Measurements from ENCODE around the gene H3-3A. TPM values are rescaled to one million over a fixed set of nuclear protein-coding genes. Genes with fewer than 3 reads are reported as not detected.

Gene H3-3A
- polyA plus RNA-seq, 1 of the 3 experiments (the other 2 are of a cell fraction) = 315 TPM

GRCh38 chr1:226034482-226034881 lies 28.0 kb upstream of the H3-3A start:
- H3K9ac ChIP-seq = no peak overlapping the region
- H3K4me1 ChIP-seq (ENCODE audit: control insufficient read depth in 1 of 2, insufficient read depth in 2 of 2, low read depth in 1 of 2, low read length in 1 of 2) = peaks cover 0 to 3% of the 10 kb centered on the region in 2 experiments; a peak in 2 of 4 replicates
- no peaks in the 10 kb centered on the region for H3K27me3 ChIP-seq (ENCODE audit: insufficient read depth)
- H3F3A ChIP-seq (replicated peaks; ENCODE audit: insufficient read depth) = no peaks in the 10 kb centered on the region
- H3K4me3 ChIP-seq (ENCODE audit: low read depth in 2 of 2, low read length in 1 of 2) = no peak overlapping the region
- CTCF ChIA-PET = interaction anchor here (1.3 kb wide), 1 partner anchor 47 kb away, joined by 4 read pairs; no protein-coding TSS in a partner anchor
- H3K36me3 ChIP-seq (replicated peaks in 1 of 2; ENCODE audit: control insufficient read depth in 1 of 2, insufficient read depth in 2 of 2, low read length in 1 of 2) = no peaks in the 10 kb centered on the region
- H3K9me3 ChIP-seq = no peaks in the 10 kb centered on the region
- no peaks in the 10 kb centered on the region for H4K20me1 ChIP-seq (ENCODE audit: insufficient read depth)
- no peak for DNase-seq
- POLR2A ChIA-PET = no interaction called here
- H3K9me2 ChIP-seq = no peaks in the 10 kb centered on the region
- no peak overlapping the region for H2AFZ ChIP-seq (ENCODE audit: low read depth)
- TF ChIP-seq, protein P1, sequence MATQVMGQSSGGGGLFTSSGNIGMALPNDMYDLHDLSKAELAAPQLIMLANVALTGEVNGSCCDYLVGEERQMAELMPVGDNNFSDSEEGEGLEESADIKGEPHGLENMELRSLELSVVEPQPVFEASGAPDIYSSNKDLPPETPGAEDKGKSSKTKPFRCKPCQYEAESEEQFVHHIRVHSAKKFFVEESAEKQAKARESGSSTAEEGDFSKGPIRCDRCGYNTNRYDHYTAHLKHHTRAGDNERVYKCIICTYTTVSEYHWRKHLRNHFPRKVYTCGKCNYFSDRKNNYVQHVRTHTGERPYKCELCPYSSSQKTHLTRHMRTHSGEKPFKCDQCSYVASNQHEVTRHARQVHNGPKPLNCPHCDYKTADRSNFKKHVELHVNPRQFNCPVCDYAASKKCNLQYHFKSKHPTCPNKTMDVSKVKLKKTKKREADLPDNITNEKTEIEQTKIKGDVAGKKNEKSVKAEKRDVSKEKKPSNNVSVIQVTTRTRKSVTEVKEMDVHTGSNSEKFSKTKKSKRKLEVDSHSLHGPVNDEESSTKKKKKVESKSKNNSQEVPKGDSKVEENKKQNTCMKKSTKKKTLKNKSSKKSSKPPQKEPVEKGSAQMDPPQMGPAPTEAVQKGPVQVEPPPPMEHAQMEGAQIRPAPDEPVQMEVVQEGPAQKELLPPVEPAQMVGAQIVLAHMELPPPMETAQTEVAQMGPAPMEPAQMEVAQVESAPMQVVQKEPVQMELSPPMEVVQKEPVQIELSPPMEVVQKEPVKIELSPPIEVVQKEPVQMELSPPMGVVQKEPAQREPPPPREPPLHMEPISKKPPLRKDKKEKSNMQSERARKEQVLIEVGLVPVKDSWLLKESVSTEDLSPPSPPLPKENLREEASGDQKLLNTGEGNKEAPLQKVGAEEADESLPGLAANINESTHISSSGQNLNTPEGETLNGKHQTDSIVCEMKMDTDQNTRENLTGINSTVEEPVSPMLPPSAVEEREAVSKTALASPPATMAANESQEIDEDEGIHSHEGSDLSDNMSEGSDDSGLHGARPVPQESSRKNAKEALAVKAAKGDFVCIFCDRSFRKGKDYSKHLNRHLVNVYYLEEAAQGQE (IDR thresholded peaks at IDR 0.05; ENCODE audit: low read depth, low read length) = no peak
- TF ChIP-seq SIN3A (IDR thresholded peaks at IDR 0.05; ENCODE audit: borderline replicate concordance, low read depth, low read length) (no peak), FOXM1 (IDR thresholded peaks at IDR 0.05; ENCODE audit: low read depth) (no peak), NFIC (IDR thresholded peaks at IDR 0.05; ENCODE audit: borderline replicate concordance) (no peak), SMC3 (IDR thresholded peaks at IDR 0.05; ENCODE audit: low read depth, low read length) (no peak), USF1 (IDR thresholded peaks at IDR 0.05; ENCODE audit: borderline replicate concordance, low read depth) (no peak)
- WGBS (ENCODE audit: low lambda C conversion rate) = 89% methylated on average over 6 of the region's 6 CpGs
- no peaks in the 10 kb centered on the region for H3K79me2 ChIP-seq (ENCODE audit: insufficient read depth)
- H3K27ac ChIP-seq (ENCODE audit: low read depth in 2 of 2, low read length in 1 of 2) = no peak overlapping the region
- H3K4me2 ChIP-seq = no peak overlapping the region

- H4K20me1 ChIP-seq (ENCODE audit: insufficient read depth) = no peaks in the 10 kb centered on the region
- ChIA-PET CTCF (interaction anchor here (1.2 kb wide), 1 partner anchor 29 kb away, joined by 6 read pairs; no protein-coding TSS in a partner anchor), POLR2A (no interaction called here)
- no peak overlapping the region for H3K4me3 ChIP-seq (ENCODE audit: low read depth in 2 of 2, low read length in 1 of 2)
- H2AFZ ChIP-seq (ENCODE audit: low read depth) = no peak overlapping the region
- H3K27me3 ChIP-seq (ENCODE audit: insufficient read depth) = no peaks in the 10 kb centered on the region
- no peaks in the 10 kb centered on the region for H3K9me3 ChIP-seq
- no peaks in the 10 kb centered on the region for H3K79me2 ChIP-seq (ENCODE audit: insufficient read depth)
- TF ChIP-seq TCF12 (IDR thresholded peaks at IDR 0.05) (no peak), RCOR1 (IDR thresholded peaks at IDR 0.05; ENCODE audit: low read length) (no peak), YY1 (IDR thresholded peaks at IDR 0.05; ENCODE audit: low read depth) (no peak), NFIC (IDR thresholded peaks at IDR 0.05; ENCODE audit: borderline replicate concordance) (no peak), RXRA (IDR thresholded peaks at IDR 0.05; ENCODE audit: borderline replicate concordance, low read depth) (no peak), FOXM1 (IDR thresholded peaks at IDR 0.05; ENCODE audit: low read depth) (no peak), CHD2 (IDR thresholded peaks at IDR 0.05; ENCODE audit: low read length, partially characterized antibody) (no peak), MEF2A (IDR thresholded peaks at IDR 0.05; ENCODE audit: borderline replicate concordance, low read depth) (no peak)
- TF ChIP-seq, protein P2, sequence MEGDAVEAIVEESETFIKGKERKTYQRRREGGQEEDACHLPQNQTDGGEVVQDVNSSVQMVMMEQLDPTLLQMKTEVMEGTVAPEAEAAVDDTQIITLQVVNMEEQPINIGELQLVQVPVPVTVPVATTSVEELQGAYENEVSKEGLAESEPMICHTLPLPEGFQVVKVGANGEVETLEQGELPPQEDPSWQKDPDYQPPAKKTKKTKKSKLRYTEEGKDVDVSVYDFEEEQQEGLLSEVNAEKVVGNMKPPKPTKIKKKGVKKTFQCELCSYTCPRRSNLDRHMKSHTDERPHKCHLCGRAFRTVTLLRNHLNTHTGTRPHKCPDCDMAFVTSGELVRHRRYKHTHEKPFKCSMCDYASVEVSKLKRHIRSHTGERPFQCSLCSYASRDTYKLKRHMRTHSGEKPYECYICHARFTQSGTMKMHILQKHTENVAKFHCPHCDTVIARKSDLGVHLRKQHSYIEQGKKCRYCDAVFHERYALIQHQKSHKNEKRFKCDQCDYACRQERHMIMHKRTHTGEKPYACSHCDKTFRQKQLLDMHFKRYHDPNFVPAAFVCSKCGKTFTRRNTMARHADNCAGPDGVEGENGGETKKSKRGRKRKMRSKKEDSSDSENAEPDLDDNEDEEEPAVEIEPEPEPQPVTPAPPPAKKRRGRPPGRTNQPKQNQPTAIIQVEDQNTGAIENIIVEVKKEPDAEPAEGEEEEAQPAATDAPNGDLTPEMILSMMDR (IDR thresholded peaks at IDR 0.05) = no peak
- no peaks in the 10 kb centered on the region for H3K9me2 ChIP-seq
- peaks cover 0 to 3% of the 10 kb centered on the region in 2 experiments; a peak in 2 of 4 replicates for H3K4me1 ChIP-seq (ENCODE audit: control insufficient read depth in 1 of 2, insufficient read depth in 2 of 2, low read depth in 1 of 2, low read length in 1 of 2)
- H3K36me3 ChIP-seq (replicated peaks in 1 of 2; ENCODE audit: control insufficient read depth in 1 of 2, insufficient read depth in 2 of 2, low read length in 1 of 2) = no peaks in the 10 kb centered on the region
- H3K9ac ChIP-seq = no peak overlapping the region
- no peaks in the 10 kb centered on the region for H3F3A ChIP-seq (replicated peaks; ENCODE audit: insufficient read depth)
- 86% methylated on average over 5 of the region's 5 CpGs for WGBS (ENCODE audit: low lambda C conversion rate)
- no peak overlapping the region for H3K4me2 ChIP-seq
- H3K27ac ChIP-seq (ENCODE audit: low read depth in 2 of 2, low read length in 1 of 2) = no peak overlapping the region
- no peak for DNase-seq
These were observed 26.6 kb upstream of the H3-3A start for GRCh38 chr1:226035915-226036314.
